CD4-positive, alpha-beta T cell treated with Interleukin-21 for 1 hour (primary cell): ENCODE measurements around the gene ATP8B4.
"Not testable (repeated sequence)": the region's sequence is repeated elsewhere in the genome, so short reads cannot be mapped to it uniquely, and the experiment has no call there.

Source experiments
- DNase-seq: peaks from one replicate; pipeline ENCODE4 v3.0.0-alpha.2; 2020

ATP8B4 gene

DNA sequence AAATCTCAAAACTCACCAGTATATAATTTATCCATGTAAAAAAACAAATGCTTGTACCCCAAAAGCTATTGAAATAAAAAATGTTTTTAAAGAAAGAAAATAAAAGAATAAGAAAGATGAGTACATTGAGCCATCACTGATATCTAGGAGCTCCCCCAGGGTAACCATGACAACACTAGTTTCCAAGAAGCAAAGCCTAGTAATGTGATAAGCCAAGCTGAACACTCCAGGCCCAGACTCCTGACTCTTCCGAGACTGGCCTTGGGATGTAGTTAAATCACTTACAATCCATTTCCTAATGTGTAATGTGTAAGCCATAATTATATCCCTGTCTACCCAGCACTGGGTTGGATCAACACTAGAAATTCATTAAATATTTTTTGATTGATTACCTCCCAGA lies 21.1 kb upstream of the ATP8B4 start:
- DNase-seq = no peak

- DNase-seq = no peak
Measured at GRCh38 chr15:50138391-50138790, 19.4 kb upstream of the ATP8B4 start.

- DNase-seq = no peak
Measured at GRCh38 chr15:50137893-50138292, 18.9 kb upstream of the ATP8B4 start.

GRCh38 chr15:50137330-50137761 lies 18.3 kb upstream of the ATP8B4 start:
- DNase-seq = no peak

- no peak for DNase-seq
Measured at GRCh38 chr15:50135031-50135551, 16.1 kb upstream of the ATP8B4 start.

GRCh38 chr15:50134524-50135024 lies 15.5 kb upstream of the ATP8B4 start:
- peak; percentile 19 for DNase-seq

DNA sequence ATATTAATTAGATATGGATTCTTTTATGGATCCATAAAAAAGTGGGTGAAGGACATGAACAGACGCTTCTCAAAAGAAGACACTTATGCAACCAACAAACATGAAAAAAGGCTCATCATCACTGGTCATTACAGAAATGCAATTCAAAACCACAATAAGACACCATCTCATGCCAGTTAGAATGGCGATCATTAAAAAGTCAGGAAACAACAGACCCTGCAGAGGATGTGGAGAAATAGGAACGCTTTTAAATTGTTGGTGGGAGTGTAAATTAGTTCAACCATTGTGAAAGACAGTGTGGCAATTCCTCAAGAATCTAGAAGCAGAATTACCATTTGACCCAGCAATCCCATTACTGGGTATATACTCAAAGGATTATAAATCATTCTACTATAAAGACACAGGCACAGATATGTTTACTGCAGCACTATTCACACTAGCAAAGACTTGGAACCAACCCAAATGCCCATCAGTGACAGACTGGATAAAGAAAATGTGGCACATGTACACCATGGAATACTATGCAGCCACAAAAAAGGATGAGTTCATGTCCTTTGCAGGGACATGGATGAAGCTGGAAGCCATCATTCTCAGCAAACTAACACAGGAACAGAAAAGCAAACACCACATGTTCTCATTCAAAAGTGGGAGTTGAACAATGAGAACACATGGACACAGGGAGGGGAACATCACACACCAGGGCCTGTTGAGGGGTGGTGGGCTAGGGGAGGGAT lies 13.4 kb upstream of the ATP8B4 start:
- DNase-seq = not testable (repeated sequence)

- no peak for DNase-seq
Measured at GRCh38 chr15:50131617-50132016, 12.6 kb upstream of the ATP8B4 start.

DNA sequence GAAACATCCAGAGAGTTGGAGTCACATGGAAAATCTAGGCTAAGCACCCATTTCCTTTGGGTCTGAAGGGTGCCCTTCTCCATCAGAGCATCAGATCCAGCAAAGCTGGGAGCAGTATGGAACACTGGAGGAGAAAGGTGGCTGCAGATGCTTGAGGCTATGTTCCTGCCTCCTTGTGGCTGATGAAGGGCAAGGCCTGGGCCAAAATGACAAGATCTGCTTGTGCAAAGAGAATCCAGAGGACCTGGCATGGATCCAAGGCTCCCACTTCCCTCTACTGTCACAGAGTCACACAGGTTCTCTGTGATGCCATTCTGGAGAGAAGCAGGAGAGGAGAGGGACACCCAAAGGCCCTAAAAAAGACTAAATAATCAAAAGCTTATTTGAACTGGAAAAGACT lies 9.2 kb upstream of the ATP8B4 start:
- peak; percentile 23 for DNase-seq

- no peak for DNase-seq
Measured at GRCh38 chr15:50127255-50127777, 8.3 kb upstream of the ATP8B4 start.

- DNase-seq = no peak
Measured at GRCh38 chr15:50126072-50126471, 7.0 kb upstream of the ATP8B4 start.

- no peak for DNase-seq
Measured at GRCh38 chr15:50124631-50125030, 5.6 kb upstream of the ATP8B4 start.

DNA sequence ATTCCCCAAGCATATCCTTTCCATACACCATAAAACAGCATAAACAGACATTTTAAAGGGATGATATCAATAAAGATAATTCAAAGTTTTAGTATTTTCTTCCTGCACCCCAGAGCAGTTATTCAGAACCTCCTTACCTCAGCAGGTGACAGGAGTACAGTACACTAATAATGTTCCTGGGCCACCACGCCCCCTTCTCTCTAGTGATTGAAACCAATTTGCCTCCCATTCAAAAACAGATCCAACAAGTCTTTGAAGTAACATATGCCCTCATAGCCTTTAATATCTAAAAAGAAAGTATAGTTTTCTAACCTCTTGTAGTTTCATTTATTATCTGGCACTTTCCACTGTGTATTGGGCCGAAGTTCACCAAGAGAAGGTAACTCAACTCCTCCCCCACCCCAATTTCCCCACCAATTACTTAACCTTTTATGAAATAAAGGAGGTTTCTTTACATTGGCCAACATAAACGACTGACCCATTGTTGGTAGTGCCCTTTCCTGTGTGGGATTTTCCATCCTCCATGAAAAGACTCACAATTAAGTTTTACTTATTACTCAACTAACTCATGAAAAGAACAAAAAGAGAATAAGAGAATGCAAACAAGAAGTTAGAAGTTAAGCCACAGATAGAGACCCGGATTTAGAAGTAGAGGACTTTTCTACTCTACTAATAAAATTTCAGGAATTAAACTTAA lies 5.0 kb upstream of the ATP8B4 start:
- no peak for DNase-seq

DNA sequence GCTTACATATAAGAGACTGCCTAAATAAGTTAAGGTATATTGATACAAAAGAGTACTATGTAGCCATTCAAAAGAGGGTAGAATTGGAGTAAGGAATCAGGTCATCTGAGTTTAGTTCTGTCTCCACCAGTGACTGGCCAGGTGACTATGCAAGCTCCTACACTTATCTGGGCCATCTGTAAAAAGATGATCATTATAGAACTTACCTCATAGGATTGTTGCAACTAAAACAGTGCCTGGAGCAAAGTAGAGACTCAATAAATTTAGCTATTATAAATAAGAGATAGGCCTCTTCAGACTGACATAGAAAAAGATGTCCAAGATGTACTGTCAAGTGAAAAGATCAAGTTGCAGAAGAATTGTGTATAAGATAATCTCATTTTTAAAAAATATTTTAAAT lies 1.7 kb upstream of the ATP8B4 start:
- DNase-seq = no peak

- no peak for DNase-seq
Measured at GRCh38 chr15:50117431-50118027, 1.5 kb downstream of the ATP8B4 start.

GRCh38 chr15:50116477-50116876 lies 2.6 kb downstream of the ATP8B4 start:
- DNase-seq = no peak

DNA sequence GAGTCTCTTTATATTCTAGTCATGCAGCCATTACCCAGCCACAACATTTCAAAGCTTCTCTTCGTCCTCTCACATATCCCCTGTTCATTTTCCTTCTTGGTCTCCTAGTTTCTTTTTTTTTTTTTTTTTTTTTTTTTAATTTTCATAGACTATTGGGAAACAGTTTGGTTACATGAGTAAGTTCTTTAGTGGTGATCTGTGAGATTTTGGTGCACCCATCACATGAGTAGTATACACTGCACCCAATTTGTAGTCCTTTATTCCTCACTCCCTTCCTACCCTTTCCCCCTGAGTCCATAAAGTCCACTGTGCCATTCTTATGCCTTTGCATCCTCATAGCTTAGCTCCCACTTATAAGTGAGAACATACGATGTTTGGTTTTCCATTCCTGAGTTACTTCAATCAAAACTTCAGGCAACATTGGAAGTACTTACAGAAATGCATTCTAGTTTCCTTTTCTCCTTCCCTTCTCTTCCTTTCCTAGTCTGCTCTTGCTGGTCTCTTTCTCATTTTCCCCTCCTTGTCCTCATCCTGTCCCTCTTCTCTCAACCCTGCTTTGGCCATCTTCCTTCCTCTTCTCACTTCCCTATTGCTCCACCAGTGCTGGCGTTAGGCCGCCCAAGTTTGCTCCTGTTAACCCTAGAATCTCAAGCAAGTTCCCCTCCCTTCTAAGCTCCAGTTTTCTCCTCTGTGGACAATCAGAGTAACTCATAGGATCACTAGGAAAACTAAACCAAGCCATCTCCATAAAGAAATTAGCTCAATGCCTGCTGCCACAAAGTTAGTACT lies 4.8 kb downstream of the ATP8B4 start:
- no peak for DNase-seq

- DNase-seq = no peak
Measured at GRCh38 chr15:50113187-50113505, 5.9 kb downstream of the ATP8B4 start.

DNA sequence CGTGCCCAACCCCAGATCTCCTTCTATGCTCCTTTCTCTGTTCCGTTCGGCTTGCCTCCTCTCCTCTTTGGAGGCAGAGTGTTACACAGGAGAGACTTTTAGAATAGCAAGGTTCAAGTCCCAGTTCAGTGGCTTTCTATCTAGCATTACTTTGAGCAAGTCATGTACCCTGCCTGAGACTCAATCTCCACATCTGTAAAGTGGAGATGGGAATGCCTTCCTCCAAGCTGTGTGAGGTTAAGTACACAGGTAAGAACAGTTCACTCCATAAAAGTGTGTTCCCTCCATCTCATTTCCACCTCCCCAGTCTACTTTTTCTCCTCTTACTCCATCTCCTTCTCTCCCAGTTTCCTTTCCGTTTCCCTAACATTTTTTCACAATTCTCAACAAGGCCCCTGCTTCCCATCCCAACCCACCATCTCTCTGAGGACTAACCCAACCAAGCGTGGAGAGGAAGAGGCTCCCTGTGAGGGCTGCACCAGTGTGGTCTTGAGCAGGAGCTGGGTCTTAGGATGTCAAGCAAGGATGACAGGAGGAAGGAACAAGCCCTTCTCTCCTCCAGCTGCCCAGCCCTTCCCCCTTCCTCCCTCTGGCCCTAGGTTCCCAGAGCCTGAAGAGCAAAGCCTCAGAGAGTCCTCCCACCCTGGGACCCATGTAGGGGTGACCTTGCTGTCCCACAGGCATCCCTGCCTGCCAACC lies 6.4 kb downstream of the ATP8B4 start:
- DNase-seq = no peak

DNA sequence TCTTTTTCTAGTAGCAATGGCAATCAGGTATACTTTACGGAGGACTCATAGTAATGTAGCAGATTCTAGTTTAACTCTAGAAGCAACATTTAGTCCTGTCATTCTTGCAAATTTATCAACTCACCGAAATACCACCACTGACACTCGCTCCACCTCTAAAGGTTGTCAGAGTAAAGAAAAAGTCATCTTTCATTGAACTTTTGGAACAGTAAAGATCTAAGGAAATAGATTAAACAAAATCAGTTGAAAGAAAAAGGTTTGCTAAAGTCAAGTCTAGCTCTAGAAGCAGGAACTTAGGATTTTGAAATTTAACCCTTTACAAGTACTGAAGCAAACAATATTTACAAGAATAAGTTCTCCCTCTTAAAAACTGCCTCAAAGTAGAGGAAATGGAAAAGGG lies 8.7 kb downstream of the ATP8B4 start:
- DNase-seq = no peak

DNA sequence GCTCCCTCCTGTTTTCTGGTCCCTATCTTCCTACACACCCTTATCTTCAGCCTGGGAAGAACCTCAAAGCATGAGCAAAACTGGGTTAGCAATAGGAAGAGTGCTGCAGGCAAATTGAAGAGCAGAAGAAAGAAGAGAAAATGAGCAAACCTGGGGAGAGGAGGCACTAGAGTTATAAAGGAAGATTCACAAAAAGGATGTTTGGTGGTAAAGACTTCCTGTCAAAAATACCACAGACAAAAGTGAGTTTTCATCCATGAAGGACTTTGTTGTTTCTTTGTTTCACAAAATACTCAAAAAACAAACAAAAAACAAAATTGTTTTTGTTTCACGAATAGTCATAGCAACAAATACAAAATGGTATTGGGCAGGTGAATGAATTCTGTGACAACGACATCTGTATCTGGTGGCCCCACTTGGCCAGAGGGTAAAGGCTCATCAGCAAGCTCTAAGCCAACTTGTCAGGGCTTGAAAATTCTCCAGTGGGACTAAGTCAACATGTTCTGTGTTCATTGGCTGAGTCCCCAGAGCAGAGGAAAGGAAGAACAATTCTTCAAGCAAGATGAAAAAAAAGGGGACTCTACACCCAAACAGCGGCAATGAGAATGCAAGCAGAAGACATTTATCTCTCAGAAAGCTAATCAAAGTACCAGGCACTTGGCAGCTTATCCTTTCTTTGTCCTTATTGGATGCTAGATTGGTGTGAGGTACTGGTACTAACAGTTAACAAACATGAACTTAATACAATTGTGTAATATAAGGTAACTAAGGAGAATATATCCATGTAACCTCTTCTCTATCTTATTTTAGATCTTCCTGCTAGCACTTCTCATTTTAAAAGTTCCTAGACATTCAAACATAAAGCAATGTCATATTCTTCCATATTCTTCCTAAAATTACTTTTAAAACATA lies 9.7 kb downstream of the ATP8B4 start:
- DNase-seq = no peak
